Endothelial cell (in vitro differentiated cells): Measurements from ENCODE around the gene SUV39H2. TPM values are rescaled to one million over a fixed set of nuclear protein-coding genes. Genes with fewer than 3 reads are reported as not detected.
"Not testable (repeated sequence)": the region's sequence is repeated elsewhere in the genome, so short reads cannot be mapped to it uniquely, and the experiment has no call there.

Experiments
- DNase-seq: peaks from one replicate; pipeline ENCODE4 v3.0.0; 2021; ENCODE audit warnings: low spot score
- H3K27ac Mint-ChIP-seq: one replicate; pipeline ENCODE4 v1.8.0; 2021; ENCODE audit warnings: mixed read lengths, inconsistent platforms; ENCODE audit not compliant: unreplicated experiment
- H3K27me3 Mint-ChIP-seq: one replicate; pipeline ENCODE4 v1.8.0; 2021; ENCODE audit warnings: mild to moderate bottlenecking, moderate library complexity, mixed read lengths, inconsistent platforms; ENCODE audit not compliant: unreplicated experiment
- H3K36me3 Mint-ChIP-seq: one replicate; pipeline ENCODE4 v1.8.0; 2021; ENCODE audit warnings: mild to moderate bottlenecking, low read depth, mixed read lengths, inconsistent platforms; ENCODE audit not compliant: unreplicated experiment
- H3K4me1 Mint-ChIP-seq: one replicate; pipeline ENCODE4 v1.8.0; 2021; ENCODE audit warnings: mild to moderate bottlenecking, mixed read lengths, inconsistent platforms; ENCODE audit not compliant: unreplicated experiment
- H3K4me3 Mint-ChIP-seq: one replicate; pipeline ENCODE4 v1.8.0; 2021; ENCODE audit warnings: mild to moderate bottlenecking, mixed read lengths, inconsistent platforms; ENCODE audit not compliant: unreplicated experiment
- H3K9me3 Mint-ChIP-seq: one replicate; pipeline ENCODE4 v1.8.0; 2021; ENCODE audit warnings: mixed read lengths, inconsistent platforms; ENCODE audit not compliant: unreplicated experiment
- total RNA-seq: library from RNA; stranded (reverse); fragmentation: NEBNext Ultra II Directional; extraction: Animal tissue kit (Norgen Biotek cat#: 25700); gene quantifications from one replicate; pipeline ENCODE4 v1.2.1, GENCODE V29; 2021; ENCODE audit not compliant: unreplicated experiment
- TF ChIP-seq, protein P1 (sequence below): fragments of 200-600 bp; sonication (generic); IDR thresholded peaks from one replicate; pipeline ENCODE4 v1.5.0; 2021; ENCODE audit warnings: antibody characterized with exemption; ENCODE audit not compliant: unreplicated experiment

The SUV39H2 gene
- total RNA-seq, 1 donor from 2014 or later: 15.6 TPM

DNA sequence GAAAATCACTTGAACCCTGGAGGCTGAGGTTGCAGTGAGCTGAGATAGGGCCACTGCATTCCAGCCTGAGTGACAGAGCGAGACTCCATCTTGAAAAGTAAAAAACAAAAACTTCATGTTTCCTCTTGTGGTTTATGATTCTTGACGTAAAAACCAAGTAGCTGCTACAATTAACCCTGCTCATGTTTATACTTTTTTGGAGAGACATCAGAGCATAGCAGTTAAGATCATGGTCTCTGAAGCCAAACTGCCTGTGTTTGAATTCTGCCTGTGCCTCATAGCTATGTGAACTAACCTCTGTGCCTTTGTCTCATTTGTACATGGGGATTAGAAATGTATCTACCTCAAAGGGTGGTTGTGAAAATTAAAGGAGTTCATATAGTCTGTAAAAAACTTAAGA, 27.2 kb downstream of the SUV39H2 start:
- Mint-ChIP-seq H3K4me1 (peaks cover 6% of the 10 kb centered on the region), H3K36me3 (peaks cover 30% of the 10 kb centered on the region), H3K27ac (no peak overlapping the region), H3K9me3 (no peaks in the 10 kb centered on the region), H3K27me3 (peaks cover 2% of the 10 kb centered on the region), H3K4me3 (no peak overlapping the region)
- DNase-seq: no peak
- TF ChIP-seq, protein P1, sequence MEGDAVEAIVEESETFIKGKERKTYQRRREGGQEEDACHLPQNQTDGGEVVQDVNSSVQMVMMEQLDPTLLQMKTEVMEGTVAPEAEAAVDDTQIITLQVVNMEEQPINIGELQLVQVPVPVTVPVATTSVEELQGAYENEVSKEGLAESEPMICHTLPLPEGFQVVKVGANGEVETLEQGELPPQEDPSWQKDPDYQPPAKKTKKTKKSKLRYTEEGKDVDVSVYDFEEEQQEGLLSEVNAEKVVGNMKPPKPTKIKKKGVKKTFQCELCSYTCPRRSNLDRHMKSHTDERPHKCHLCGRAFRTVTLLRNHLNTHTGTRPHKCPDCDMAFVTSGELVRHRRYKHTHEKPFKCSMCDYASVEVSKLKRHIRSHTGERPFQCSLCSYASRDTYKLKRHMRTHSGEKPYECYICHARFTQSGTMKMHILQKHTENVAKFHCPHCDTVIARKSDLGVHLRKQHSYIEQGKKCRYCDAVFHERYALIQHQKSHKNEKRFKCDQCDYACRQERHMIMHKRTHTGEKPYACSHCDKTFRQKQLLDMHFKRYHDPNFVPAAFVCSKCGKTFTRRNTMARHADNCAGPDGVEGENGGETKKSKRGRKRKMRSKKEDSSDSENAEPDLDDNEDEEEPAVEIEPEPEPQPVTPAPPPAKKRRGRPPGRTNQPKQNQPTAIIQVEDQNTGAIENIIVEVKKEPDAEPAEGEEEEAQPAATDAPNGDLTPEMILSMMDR: no peak

DNA sequence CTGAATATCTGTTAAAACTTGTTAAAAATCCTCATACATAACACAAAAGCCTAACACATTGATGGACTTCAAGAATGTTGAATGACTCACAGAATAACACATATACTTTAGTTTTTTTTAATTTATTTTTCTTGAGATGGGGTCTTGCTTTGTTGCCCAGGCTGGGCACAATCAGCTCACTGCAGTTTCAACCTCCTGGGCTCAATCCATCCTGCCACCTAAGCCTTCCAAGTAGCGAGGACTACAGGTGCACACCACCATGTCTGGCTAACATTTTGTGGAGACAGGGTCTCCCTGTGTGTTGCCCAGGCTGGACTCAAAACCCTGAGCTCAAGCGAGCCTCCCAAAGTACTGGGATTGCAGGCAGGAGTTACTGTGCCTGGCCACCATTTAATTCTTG, 28.1 kb downstream of the SUV39H2 start:
- no peaks in the 10 kb centered on the region for H3K9me3 Mint-ChIP-seq
- H3K4me1 Mint-ChIP-seq: peaks cover 6% of the 10 kb centered on the region
- TF ChIP-seq, protein P1: no peak
- H3K27me3 Mint-ChIP-seq: peaks cover 2% of the 10 kb centered on the region
- no peak overlapping the region for H3K4me3 Mint-ChIP-seq
- H3K27ac Mint-ChIP-seq: no peak overlapping the region
- DNase-seq: no peak
- peaks cover 39% of the 10 kb centered on the region for H3K36me3 Mint-ChIP-seq

DNA sequence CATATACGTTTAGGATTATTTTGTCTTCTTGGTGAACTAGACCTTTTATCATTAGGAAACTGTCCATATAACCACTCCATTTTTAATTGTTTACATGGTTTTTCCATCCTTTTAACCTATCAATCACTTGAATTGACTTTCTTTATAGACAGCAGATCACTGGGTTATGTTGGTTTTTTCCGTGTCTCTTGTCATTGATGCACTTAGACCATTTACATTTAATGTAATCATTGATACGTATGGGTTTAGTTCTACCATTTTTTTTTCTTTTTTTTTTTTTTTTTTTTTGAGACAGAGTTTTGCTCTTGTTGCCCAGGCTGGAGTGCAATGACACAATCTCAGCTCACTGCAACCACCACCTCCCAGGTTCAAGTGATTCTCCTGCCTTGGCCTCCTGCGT, 28.9 kb downstream of the SUV39H2 start:
- H3K4me3 Mint-ChIP-seq, H3K4me1 Mint-ChIP-seq, H3K9me3 Mint-ChIP-seq, DNase-seq, H3K27ac Mint-ChIP-seq, H3K27me3 Mint-ChIP-seq: not testable (repeated sequence)
- H3K36me3 Mint-ChIP-seq: peaks cover 44% of the 10 kb centered on the region

DNA sequence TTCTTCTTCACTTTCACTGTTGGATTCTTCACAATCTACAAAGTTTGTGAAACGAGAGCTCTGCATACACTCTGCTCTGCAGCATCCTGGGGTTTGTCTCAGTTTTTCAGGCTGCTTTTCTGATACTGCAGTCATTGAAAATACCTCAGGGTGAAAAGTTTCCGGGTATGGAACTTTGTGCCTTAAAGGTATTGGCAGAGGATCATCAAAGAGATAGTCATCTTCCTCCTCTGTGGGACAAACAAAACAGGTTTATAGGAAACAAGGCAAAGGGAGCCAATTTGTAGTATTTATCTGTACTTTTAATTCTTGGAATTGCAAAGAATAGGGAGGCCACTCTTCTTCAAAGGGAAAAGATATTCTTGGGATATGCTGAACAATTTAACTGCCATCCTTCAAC, 30.4 kb downstream of the SUV39H2 start:
- TF ChIP-seq, protein P1: no peak
- no peak for DNase-seq
- no peak overlapping the region for H3K27ac Mint-ChIP-seq
- H3K9me3 Mint-ChIP-seq: no peaks in the 10 kb centered on the region
- peaks cover 54% of the 10 kb centered on the region for H3K36me3 Mint-ChIP-seq
- peaks cover 6% of the 10 kb centered on the region for H3K4me1 Mint-ChIP-seq
- H3K27me3 Mint-ChIP-seq: peaks cover 2% of the 10 kb centered on the region
- no peak overlapping the region for H3K4me3 Mint-ChIP-seq

DNA sequence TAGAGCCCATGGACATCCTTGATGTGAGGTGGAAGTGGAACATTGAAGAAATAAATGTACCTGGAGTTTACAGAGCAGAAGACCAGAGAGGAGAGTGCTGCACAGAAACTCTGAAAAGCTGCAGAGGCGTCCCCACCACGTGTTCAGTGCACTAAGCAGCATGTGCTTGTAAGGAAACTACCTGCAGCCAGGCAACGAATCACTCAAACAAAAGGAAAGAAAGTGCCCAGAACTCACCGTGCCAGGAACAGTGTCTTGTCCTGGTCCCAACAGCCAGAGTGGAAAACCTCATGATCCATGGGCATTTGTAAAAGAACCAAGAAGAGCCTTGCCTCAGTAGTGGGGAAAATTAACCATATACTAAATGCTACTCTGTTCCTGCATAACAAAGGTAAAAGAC, 32.3 kb downstream of the SUV39H2 start:
- peaks cover 68% of the 10 kb centered on the region for H3K36me3 Mint-ChIP-seq
- H3K9me3 Mint-ChIP-seq: no peaks in the 10 kb centered on the region
- peaks cover 2% of the 10 kb centered on the region for H3K27me3 Mint-ChIP-seq
- H3K27ac Mint-ChIP-seq: no peak overlapping the region
- no peak overlapping the region for H3K4me3 Mint-ChIP-seq
- no peak for DNase-seq
- peaks cover 6% of the 10 kb centered on the region for H3K4me1 Mint-ChIP-seq
- TF ChIP-seq, protein P1: no peak

DNA sequence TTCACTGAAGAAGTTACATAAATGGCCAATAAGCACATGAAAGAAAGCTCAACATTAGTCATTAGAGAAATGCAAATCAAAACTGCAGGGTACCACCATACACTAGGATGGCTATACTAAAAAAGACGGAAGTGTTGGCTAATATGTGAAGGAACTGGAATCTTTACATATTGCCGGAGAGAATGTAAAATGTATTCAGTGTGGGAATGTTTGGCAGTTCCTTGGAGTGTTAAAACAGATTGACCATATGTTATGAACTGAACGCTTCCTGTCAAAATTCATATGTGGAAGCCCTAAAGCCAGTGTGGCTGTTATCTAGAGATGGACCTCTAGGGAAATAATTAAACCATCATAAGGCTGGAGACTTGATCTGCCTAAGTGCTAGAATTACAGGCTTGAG, 33.1 kb downstream of the SUV39H2 start:
- no peaks in the 10 kb centered on the region for H3K9me3 Mint-ChIP-seq
- no peak overlapping the region for H3K27ac Mint-ChIP-seq

More for the DNA sequence above, 33.1 kb downstream of the SUV39H2 start:
- peaks cover 2% of the 10 kb centered on the region for H3K27me3 Mint-ChIP-seq
- no peak for DNase-seq
- peaks cover 6% of the 10 kb centered on the region for H3K4me1 Mint-ChIP-seq
- TF ChIP-seq, protein P1: no peak
- peaks cover 73% of the 10 kb centered on the region for H3K36me3 Mint-ChIP-seq
- no peak overlapping the region for H3K4me3 Mint-ChIP-seq
